Stimulated activated CD4-positive, alpha-beta T cell treated with anti-CD3 and anti-CD28 coated beads, Interleukin-4, amount 100 ng/mL, for 48 hours (primary cell): Measurements from ENCODE around the gene CWC15.
"Not testable (repeated sequence)": the region's sequence is repeated elsewhere in the genome, so short reads cannot be mapped to it uniquely, and the experiment has no call there.

Experiments
- DNase-seq, 2 donors: peaks; one replicate each; pipeline ENCODE4 v3.0.0-alpha.2; 2020; ENCODE audit warnings: low read depth in 2 of 2

Gene CWC15

GRCh38 chr11:94954753-94955152 is 18.6 kb downstream of the CWC15 start:
- DNase-seq, result no peak

GRCh38 chr11:94948070-94948617 is 25.2 kb downstream of the CWC15 start:
- no peak for DNase-seq

GRCh38 chr11:94946812-94947211 is 26.5 kb downstream of the CWC15 start:
- DNase-seq, result no peak

- DNase-seq, result no peak
These were observed 32.2 kb downstream of the CWC15 start for GRCh38 chr11:94941131-94941530.

DNA sequence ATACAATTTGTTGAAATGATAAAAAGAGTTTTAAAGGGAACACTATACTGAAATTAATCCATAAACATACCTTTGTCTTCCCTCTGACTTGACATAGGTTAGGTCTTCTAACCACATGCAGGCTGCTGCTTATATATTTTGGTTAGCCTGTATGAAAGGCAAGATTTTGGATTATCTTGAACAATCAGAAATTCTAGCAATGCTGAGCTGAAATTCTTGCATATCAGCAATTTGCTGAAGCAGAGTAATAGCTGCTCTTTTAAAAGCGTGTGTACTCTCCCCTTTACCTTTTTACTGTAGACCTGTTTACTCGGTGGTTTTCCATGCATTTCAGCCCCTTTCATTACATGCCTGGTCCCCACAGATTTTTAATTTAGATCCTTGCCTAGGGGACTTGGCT is 34.0 kb downstream of the CWC15 start:
- no peak for DNase-seq

GRCh38 chr11:94938095-94939055 is 35.0 kb downstream of the CWC15 start:
- no peak for DNase-seq

DNA sequence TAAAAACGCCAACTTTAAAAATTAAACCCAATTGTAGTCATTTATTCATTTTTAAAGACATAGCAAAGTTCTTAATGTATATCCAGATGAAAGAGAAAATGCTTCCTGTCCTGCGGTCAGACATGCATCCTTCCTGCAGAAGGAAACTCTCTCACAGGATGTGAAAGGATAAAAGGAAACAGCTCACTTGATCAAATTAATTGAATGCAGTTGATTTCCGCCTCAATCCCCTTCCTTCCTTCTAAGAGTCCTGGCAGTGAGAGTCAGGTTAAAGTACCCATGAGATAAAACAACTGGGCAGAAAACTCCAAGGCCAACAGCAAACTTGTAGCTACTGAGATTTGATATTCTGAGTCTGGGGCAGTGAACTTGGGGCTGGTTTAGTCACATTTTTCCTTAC is 38.5 kb downstream of the CWC15 start:
- no peak for DNase-seq

DNA sequence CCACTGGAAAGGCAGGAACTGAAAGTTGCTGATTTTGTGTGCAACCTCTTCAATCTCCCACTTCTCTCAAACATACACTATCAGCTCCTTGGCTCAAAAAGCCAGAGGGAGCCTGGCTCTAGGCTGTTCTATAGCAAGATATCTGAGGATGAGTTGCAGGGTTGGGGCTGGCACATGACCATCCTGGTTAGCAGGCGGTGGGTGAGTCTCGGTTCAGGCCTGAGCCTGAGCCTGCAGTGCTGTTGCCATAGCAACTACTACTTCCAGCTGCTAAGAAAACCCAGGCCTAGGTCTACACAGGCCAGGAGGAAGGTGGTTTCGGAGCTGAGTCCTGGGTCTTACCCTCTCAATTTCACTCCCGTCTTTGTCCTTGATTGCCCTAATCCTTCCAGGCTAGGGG is 39.0 kb downstream of the CWC15 start:
- no peak for DNase-seq

DNA sequence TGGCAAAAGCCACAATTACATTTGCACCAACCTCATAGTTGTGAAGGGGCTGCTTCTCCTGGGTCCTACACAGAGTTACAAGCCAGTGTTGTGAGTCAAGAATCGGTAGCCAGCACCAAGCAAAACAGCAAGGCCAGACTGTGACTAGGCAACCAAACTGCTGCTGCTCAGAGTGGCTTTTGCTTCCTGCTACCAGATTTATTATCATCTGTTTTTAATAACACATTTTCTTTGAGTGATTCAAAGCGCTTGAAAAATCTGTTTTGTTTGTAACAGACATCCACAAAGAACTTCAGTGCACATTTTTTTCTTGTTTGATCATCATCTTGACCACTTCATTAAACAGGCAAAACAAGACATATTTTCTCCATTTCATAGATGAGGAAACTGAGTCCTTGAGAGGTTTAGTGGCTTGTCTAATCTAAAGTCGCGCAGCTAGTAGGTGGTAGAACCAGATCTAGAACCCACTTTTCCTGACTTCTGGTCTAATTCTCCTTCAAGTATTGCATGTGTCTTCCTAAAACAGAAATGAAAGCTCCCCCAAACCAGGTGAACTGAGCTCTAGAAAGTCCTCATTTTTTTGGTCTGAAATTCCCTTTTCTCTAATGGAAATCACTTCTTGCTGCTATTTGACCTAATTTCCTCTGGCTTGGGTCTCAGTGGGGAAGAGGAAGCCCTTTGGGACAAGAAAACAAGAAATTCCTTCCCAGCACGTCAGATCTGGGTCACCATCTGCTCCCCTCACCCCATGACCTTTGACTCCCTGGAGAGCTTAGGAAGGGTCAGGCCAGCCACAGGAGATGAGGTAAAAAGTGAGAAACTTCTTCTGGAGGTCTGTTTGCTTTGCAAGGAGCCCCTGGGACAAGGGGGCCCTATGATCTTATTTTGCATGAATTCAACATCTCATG is 39.9 kb downstream of the CWC15 start:
- no peak for DNase-seq

DNA sequence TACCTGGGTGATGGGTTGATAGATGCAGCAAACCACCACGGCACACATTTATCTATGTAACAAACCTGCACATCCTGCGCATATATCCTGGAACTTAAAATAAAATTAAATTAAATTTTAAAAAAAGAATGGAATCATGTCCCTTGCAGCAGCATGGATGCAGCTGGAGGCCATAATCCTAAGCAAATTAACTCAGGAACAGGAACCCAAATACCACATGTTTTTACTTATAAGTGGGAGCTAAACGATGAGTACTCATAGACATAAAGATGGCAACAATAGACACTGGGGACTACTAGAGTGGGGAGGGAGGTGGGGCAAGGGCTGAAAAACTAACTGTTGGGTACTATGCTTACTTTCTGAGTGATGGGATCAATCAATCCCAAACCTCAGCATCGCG is 40.9 kb downstream of the CWC15 start:
- DNase-seq, result no peak

GRCh38 chr11:94932072-94932471 is 41.3 kb downstream of the CWC15 start:
- not testable (repeated sequence) for DNase-seq

- no peak for DNase-seq
These were observed 45.0 kb downstream of the CWC15 start for GRCh38 chr11:94928117-94928990.

GRCh38 chr11:94926698-94927237 is 46.6 kb downstream of the CWC15 start:
- DNase-seq, result no peak

DNA sequence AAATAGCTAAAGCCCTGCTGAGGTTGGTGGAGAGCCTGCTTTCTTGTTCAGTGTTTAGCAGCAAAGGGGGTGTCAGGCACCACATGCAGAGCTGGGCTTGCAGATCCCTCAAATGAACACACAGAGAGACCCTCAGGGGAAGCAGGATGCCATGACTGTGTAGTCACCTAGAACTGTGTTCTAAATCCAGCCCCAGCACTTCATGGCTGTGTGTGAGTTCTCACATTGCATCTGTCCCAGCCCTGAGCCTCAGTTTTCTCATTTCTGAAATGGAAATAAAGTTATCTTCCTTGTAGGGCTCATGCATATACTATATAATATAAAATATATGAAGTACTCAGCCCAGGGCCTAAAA is 47.1 kb downstream of the CWC15 start:
- DNase-seq, result no peak

DNA sequence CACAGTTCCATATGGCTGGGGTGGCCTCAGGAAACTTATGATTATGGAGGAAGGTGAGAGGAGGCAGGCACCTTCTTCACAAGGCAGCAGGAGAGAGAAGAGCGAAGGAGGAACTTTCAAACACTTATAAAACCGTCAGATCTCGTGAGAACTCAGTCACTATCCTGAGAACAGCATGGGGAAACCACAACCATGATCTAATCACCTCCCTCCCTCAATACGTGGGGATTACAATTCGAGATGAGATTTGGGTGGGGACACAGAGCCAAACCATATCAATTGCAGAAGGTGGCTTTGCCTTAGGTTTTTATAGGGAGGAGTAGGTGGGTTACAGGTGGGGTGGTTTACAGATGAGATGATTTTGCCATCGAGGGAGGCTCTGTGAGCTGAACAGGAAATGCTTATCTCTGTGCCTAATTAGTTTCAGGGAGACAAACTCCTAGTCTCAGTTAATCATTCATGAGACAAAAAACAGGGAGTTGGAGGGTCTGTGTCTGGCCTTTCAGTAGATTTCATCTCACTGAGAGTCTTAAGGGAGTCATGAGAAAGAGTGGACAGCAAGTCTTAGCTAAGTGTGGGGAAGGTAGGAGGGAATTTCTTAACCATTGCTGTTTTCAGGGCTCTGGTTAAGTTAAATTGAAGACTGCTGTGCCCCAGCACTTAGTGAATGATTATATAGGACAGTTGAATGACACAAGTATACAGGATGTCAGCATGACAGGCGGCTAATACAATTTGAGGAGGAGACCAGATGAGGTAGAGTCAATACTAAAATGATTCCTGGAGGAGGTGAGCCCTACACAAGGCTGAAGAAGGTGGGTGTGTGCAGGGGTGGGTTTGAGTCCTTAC is 47.7 kb downstream of the CWC15 start:
- DNase-seq, result no peak

DNA sequence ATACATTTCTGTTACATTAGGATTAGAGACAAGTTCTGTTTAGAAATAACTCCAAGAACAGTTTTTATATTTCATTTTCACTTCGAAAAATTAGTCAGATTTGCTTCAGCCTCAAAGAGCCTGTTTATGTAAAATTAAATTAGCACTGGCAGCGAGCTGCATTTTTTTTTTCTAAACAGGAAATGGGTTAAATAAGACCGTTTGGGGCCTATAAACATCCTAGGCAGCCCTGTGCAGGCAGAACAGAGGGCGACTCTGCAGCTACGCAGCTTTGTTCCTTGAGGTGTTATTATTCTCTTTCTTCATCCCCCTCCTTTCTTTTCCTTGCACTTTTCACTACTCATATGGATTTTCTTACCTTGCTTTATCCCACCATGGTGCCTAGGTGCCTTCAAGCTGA is 48.7 kb downstream of the CWC15 start:
- no peak for DNase-seq

GRCh38 chr11:94924171-94924572 is 49.2 kb downstream of the CWC15 start:
- no peak for DNase-seq

DNA sequence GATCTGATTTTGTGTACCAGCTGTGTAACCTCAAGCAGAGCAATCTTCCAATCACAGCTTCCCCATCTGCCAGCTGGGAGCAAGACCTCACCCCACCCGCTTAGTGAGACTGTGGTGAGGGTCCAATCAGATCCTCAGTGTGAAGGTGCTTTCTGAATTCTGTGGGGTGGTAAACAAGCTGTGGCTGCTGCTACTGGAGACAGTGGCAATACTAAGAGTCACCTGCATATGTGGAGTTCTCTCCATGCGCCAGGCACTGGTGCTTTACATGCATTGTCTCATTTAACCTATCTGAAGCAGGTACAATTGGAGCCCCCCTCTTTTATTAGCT is 50.4 kb downstream of the CWC15 start:
- no peak for DNase-seq

- DNase-seq, result no peak
These were observed 50.9 kb downstream of the CWC15 start for GRCh38 chr11:94922321-94923003.

GRCh38 chr11:94920311-94920710 is 53.0 kb downstream of the CWC15 start:
- DNase-seq, result no peak
